HL-60/S4 treated with phorbol 12-myristate 13-acetate at 8.2 ng/mL for 4 days and 3 days (cell line): ENCODE measurements around the gene SEC14L2.

Source experiments
- in situ Hi-C: fragments of 300-500 bp; cut with MboI; formaldehyde crosslinking; loops from 2 replicates; pipeline ENCODE4 v1.15.0; 2022; ENCODE audit warnings: low sequenced_read_pairs

SEC14L2 gene

GRCh38 chr22:30424534-30425326 is 27.9 kb downstream of the SEC14L2 start:
- in situ Hi-C loops = no loop called here

- in situ Hi-C loops = no loop called here
Observed at GRCh38 chr22:30425327-30425615, 28.5 kb downstream of the SEC14L2 start.

GRCh38 chr22:30425616-30426387 is 29.0 kb downstream of the SEC14L2 start, which contains the start of gene MTFP1:
TSS of gene MTFP1 (plus strand) at chr22:30425768. CDS start at chr22:30425880, 112 bp downstream.
- in situ Hi-C loops = no loop called here

- in situ Hi-C loops = no loop called here
Observed at GRCh38 chr22:30426388-30427353, 29.9 kb downstream of the SEC14L2 start.

- in situ Hi-C loops = no loop called here
Observed at GRCh38 chr22:30427871-30428270, 31.1 kb downstream of the SEC14L2 start.

- in situ Hi-C loops = no loop called here
Observed at GRCh38 chr22:30429887-30430286, 33.1 kb downstream of the SEC14L2 start.

GRCh38 chr22:30430933-30431332 is 34.1 kb downstream of the SEC14L2 start:
- in situ Hi-C loops = no loop called here

GRCh38 chr22:30432096-30432495 is 35.3 kb downstream of the SEC14L2 start:
- in situ Hi-C loops = no loop called here

- in situ Hi-C loops = no loop called here
Observed at GRCh38 chr22:30432520-30432919, 35.7 kb downstream of the SEC14L2 start.

- in situ Hi-C loops = no loop called here
Observed at GRCh38 chr22:30433227-30433626, 36.4 kb downstream of the SEC14L2 start.

- in situ Hi-C loops = no loop called here
Observed at GRCh38 chr22:30433773-30434172, 37.0 kb downstream of the SEC14L2 start.

- in situ Hi-C loops = no loop called here
Observed at GRCh38 chr22:30434843-30435242, 38.0 kb downstream of the SEC14L2 start.

GRCh38 chr22:30435674-30436126 is 38.9 kb downstream of the SEC14L2 start:
- in situ Hi-C loops = no loop called here

GRCh38 chr22:30436196-30436595 is 39.4 kb downstream of the SEC14L2 start:
- in situ Hi-C loops = no loop called here

- in situ Hi-C loops = no loop called here
Observed at GRCh38 chr22:30438559-30438958, 41.7 kb downstream of the SEC14L2 start.

GRCh38 chr22:30439226-30439625 is 42.4 kb downstream of the SEC14L2 start:
- in situ Hi-C loops = no loop called here

- in situ Hi-C loops = no loop called here
Observed at GRCh38 chr22:30439836-30440235, 43.0 kb downstream of the SEC14L2 start.

GRCh38 chr22:30441088-30441487 is 44.3 kb downstream of the SEC14L2 start:
- in situ Hi-C loops = no loop called here

GRCh38 chr22:30444632-30445437 is 48.0 kb downstream of the SEC14L2 start:
- in situ Hi-C loops = no loop called here

- in situ Hi-C loops = no loop called here
Observed at GRCh38 chr22:30445438-30446145, 48.8 kb downstream of the SEC14L2 start.
